ENCODE results near the gene NFIC.

NFIC gene

DNA sequence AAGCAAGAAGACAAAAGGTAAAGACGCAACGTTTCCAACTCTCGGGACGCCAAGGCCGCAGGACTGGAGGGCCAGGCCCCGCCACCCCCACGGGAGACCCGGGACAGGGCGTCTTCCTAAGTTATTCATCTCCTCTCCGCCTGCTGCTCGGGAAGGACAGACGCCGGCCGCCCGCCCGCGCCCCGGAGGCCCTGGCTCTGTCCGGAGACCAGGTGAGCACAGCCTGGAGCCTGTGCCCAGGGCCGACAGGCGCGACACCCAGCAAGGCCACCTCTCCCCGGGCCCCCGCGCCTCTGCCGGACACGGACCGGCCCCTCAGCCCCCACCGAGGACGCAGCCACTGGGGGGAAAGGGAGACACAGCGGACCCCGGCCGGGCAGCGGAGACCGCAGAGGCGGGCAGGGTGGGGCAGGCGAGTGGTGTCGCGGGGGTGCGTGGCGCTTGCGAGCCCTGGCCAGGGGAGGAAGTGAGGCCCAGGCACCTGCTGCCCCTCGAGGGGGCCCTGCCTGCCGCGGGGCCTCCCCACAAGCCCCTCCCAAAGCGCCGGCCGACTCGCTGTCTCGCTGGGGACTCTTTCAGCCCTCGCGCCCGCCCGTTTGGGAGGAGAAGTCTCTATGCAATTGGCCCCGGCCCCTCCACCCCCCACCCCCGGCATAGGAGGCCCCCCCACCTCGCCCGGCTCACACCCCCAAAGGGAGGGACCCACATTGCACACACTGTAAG is 96.8 kb downstream of the NFIC start:
- no peak for TF ChIP-seq PPARA (CRISPR knock-in tag; IDR thresholded peaks at IDR 0.05; ENCODE audit: borderline replicate concordance)
- no peak for ATAC-seq

DNA sequence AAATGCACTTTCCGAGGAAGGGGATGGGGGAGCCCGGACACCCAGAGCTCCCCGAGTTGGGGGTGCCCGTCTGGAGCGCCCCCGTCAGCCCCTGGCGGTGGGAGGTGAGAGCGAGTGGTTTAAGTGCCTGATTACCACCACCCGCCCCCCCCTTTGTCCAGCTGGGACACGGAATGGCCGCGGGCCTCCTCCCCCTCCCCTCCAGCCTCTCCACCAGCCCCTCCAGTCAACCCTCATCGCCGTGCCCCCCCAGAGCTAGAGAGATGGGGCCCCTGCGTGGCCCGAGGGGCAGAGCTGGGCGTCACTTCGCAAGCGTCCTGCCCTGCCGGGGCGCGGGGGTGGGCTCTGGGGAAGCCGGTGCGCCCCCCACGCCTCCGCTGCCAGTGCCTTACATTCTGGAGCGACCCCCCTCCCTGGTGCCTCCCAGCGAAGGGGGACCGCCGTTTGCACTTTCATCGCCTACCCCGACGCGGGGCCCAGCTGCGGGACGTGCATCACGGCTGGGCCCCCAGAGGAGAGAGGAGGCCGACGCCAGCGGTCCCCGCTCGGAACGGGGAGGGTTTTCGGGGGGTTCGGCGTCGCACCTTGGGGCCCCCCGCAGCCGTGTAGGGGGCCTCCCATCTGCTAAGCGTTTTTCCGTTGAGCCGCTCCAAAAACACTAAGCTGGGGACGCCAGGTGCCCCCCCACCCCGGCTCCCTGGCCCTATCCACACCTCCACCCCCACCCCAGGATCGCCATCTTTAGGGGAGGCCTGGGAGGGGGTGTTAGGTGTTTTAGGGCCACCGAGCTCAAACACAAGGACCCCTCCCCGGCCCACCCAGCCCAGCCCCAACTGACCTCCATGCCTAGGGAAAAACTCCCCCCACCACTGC is 97.6 kb downstream of the NFIC start:
- TF ChIP-seq SNAI2 (CRISPR knock-in tag; IDR thresholded peaks at IDR 0.05): no peak
- TF ChIP-seq ZNF70 (CRISPR knock-in tag; IDR thresholded peaks at IDR 0.05): no peak
- no peak for TF ChIP-seq OSR1 (CRISPR knock-in tag; IDR thresholded peaks at IDR 0.05)
- no peak for TF ChIP-seq RARB (CRISPR knock-in tag; IDR thresholded peaks at IDR 0.05)
- no peak for TF ChIP-seq TOX (CRISPR knock-in tag; IDR thresholded peaks at IDR 0.05; ENCODE audit: borderline replicate concordance)
- TF ChIP-seq ZC3H10 (CRISPR knock-in tag; IDR thresholded peaks at IDR 0.05): no peak
- no peak for TF ChIP-seq CSDC2 (CRISPR knock-in tag; IDR thresholded peaks at IDR 0.05)
- no peak for TF ChIP-seq GLIS3 (CRISPR knock-in tag; IDR thresholded peaks at IDR 0.05)
- TF ChIP-seq, protein P1, sequence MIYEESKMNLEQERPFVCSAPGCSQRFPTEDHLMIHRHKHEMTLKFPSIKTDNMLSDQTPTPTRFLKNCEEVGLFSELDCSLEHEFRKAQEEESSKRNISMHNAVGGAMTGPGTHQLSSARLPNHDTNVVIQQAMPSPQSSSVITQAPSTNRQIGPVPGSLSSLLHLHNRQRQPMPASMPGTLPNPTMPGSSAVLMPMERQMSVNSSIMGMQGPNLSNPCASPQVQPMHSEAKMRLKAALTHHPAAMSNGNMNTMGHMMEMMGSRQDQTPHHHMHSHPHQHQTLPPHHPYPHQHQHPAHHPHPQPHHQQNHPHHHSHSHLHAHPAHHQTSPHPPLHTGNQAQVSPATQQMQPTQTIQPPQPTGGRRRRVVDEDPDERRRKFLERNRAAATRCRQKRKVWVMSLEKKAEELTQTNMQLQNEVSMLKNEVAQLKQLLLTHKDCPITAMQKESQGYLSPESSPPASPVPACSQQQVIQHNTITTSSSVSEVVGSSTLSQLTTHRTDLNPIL (CRISPR knock-in tag; IDR thresholded peaks at IDR 0.05; ENCODE audit: low read depth): no peak
- TF ChIP-seq ARNTL (CRISPR knock-in tag; IDR thresholded peaks at IDR 0.05; ENCODE audit: borderline replicate concordance, low read depth): no peak
- no peak for TF ChIP-seq TSHZ2 (CRISPR knock-in tag; IDR thresholded peaks at IDR 0.05)
- TF ChIP-seq, protein P2, sequence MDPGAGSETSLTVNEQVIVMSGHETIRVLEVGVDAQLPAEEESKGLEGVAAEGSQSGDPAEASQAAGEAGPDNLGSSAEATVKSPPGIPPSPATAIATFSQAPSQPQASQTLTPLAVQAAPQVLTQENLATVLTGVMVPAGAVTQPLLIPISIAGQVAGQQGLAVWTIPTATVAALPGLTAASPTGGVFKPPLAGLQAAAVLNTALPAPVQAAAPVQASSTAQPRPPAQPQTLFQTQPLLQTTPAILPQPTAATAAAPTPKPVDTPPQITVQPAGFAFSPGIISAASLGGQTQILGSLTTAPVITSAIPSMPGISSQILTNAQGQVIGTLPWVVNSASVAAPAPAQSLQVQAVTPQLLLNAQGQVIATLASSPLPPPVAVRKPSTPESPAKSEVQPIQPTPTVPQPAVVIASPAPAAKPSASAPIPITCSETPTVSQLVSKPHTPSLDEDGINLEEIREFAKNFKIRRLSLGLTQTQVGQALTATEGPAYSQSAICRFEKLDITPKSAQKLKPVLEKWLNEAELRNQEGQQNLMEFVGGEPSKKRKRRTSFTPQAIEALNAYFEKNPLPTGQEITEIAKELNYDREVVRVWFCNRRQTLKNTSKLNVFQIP (CRISPR knock-in tag; IDR thresholded peaks at IDR 0.05; ENCODE audit: borderline replicate concordance, low read depth): no peak
- no peak for TF ChIP-seq ZFP30 (CRISPR knock-in tag; IDR thresholded peaks at IDR 0.05)
- no peak for TF ChIP-seq ZNF8 (CRISPR knock-in tag; IDR thresholded peaks at IDR 0.05)
- TF ChIP-seq PPARA (CRISPR knock-in tag; IDR thresholded peaks at IDR 0.05; ENCODE audit: borderline replicate concordance): no peak
- ATAC-seq: no peak

DNA sequence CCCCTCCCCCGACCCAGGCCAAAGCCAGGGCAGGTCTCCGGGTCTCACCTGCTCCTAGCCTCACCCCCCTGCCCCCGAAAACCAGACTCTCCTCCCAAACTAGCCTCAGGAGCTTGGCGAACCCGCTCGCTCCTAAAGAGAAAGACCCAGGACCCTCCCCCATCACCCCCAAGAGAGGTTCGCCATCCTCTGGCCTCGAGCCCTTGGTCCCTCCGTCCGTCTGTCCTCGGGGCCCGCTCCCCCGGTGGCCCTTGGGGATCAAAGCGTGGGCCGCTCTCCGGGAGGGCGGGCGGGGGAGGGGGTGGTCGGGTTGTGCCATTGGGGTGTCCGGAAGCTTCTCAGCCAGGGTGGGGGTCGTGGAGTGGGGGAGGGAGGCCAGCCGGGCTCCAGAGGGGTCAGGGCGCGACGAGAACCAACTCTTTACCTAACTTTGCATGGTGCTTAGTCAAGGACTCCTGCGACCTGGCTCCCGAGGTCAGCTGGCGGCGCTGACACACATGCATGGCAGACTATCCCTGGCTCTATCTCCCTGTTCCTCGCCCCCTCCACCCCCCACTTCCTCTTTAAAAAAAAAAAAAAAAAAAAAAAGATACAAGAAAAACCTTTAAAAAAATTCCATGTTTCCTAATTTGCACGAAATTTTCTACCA is 98.3 kb downstream of the NFIC start:
- TF ChIP-seq ZNF70 (CRISPR knock-in tag; IDR thresholded peaks at IDR 0.05) (no peak), ISL1 (CRISPR knock-in tag; IDR thresholded peaks at IDR 0.05) (no peak), PPARA (CRISPR knock-in tag; IDR thresholded peaks at IDR 0.05; ENCODE audit: borderline replicate concordance) (no peak), TCF4 (CRISPR knock-in tag; IDR thresholded peaks at IDR 0.05; ENCODE audit: borderline replicate concordance) (no peak), CSRNP3 (CRISPR knock-in tag; IDR thresholded peaks at IDR 0.05) (no peak), SNAI2 (CRISPR knock-in tag; IDR thresholded peaks at IDR 0.05) (no peak), ZFP30 (CRISPR knock-in tag; IDR thresholded peaks at IDR 0.05) (no peak), ZNF565 (CRISPR knock-in tag; conservative IDR thresholded peaks at IDR 0.05; ENCODE audit: low read depth) (no peak), ESRRG (CRISPR knock-in tag; IDR thresholded peaks at IDR 0.05) (no peak), ZFP3 (CRISPR knock-in tag; IDR thresholded peaks at IDR 0.05) (no peak), ARNTL (CRISPR knock-in tag; IDR thresholded peaks at IDR 0.05; ENCODE audit: borderline replicate concordance, low read depth) (no peak), GLIS3 (CRISPR knock-in tag; IDR thresholded peaks at IDR 0.05) (no peak)
- ATAC-seq: no peak
